ENCODE measurements around the gene PRDX1. TPM values are rescaled to one million over a fixed set of nuclear protein-coding genes. Genes with fewer than 3 reads are reported as not detected.

Gene PRDX1
- total and polyA plus RNA-seq, 2 of the 13 experiments (the other 11 are each of a cell fraction or from before 2014, with no cell fraction given), result 761 to 1,898 TPM

- peak; percentile 71 for TF ChIP-seq GATAD1 (CRISPR knock-in tag; IDR thresholded peaks at IDR 0.05)
- TF ChIP-seq ZSCAN31 (CRISPR knock-in tag; IDR thresholded peaks at IDR 0.05; ENCODE audit: low read depth), result peak; percentile 90
- TF ChIP-seq, protein P1, sequence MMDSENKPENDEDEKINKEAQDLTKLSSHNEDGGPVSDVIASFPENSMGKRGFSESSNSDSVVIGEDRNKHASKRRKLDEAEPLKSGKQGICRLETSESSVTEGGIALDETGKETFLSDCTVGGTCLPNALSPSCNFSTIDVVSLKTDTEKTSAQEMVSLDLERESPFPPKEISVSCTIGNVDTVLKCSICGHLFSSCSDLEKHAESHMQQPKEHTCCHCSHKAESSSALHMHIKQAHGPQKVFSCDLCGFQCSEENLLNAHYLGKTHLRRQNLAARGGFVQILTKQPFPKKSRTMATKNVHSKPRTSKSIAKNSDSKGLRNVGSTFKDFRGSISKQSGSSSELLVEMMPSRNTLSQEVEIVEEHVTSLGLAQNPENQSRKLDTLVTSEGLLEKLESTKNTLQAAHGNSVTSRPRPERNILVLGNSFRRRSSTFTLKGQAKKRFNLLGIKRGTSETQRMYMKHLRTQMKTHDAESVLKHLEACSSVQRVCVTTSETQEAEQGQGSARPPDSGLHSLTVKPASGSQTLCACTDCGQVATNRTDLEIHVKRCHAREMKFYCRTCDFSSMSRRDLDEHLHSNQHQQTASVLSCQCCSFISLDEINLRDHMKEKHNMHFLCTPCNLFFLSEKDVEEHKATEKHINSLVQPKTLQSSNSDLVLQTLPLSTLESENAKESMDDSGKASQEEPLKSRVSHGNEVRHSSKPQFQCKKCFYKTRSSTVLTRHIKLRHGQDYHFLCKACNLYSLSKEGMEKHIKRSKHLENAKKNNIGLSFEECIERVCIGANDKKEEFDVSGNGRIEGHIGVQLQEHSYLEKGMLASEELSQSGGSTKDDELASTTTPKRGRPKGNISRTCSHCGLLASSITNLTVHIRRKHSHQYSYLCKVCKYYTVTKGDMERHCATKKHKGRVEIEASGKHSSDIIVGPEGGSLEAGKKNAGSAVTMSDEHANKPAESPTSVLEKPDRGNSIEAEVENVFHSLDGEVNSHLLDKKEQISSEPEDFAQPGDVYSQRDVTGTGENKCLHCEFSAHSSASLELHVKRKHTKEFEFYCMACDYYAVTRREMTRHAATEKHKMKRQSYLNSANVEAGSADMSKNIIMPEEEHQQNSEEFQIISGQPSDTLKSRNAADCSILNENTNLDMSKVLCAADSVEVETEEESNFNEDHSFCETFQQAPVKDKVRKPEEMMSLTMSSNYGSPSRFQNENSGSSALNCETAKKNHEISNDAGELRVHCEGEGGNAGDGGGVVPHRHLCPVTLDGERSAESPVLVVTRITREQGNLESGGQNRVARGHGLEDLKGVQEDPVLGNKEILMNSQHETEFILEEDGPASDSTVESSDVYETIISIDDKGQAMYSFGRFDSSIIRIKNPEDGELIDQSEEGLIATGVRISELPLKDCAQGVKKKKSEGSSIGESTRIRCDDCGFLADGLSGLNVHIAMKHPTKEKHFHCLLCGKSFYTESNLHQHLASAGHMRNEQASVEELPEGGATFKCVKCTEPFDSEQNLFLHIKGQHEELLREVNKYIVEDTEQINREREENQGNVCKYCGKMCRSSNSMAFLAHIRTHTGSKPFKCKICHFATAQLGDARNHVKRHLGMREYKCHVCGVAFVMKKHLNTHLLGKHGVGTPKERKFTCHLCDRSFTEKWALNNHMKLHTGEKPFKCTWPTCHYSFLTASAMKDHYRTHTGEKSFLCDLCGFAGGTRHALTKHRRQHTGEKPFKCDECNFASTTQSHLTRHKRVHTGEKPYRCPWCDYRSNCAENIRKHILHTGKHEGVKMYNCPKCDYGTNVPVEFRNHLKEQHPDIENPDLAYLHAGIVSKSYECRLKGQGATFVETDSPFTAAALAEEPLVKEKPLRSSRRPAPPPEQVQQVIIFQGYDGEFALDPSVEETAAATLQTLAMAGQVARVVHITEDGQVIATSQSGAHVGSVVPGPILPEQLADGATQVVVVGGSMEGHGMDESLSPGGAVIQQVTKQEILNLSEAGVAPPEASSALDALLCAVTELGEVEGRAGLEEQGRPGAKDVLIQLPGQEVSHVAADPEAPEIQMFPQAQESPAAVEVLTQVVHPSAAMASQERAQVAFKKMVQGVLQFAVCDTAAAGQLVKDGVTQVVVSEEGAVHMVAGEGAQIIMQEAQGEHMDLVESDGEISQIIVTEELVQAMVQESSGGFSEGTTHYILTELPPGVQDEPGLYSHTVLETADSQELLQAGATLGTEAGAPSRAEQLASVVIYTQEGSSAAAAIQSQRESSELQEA (CRISPR knock-in tag; IDR thresholded peaks at IDR 0.05; ENCODE audit: not compliant biosample characterization), result no peak
- TF ChIP-seq HDAC2 (CRISPR knock-in tag; IDR thresholded peaks at IDR 0.05), result peak; percentile 29
- no peak for TF ChIP-seq ZBTB14 (CRISPR knock-in tag; IDR thresholded peaks at IDR 0.05)
- no peak for TF ChIP-seq ZNF674 (CRISPR knock-in tag; IDR thresholded peaks at IDR 0.05; ENCODE audit: low read depth)
- no peak for TF ChIP-seq IKZF4 (CRISPR knock-in tag; IDR thresholded peaks at IDR 0.05; ENCODE audit: borderline replicate concordance, low read depth, not compliant biosample characterization)
- 0 out of 2 replicates have a peak, but pooled peaks have one; percentile 60 for TF ChIP-seq MYNN (CRISPR knock-in tag; IDR thresholded peaks at IDR 0.05; ENCODE audit: low read depth)
- peak; percentile 84 for TF ChIP-seq RBFOX2 (IDR thresholded peaks at IDR 0.05; ENCODE audit: low read depth, low read length)
- 0 out of 2 replicates have a peak, but pooled peaks have one; percentile 36 for TF ChIP-seq ZSCAN22 (CRISPR knock-in tag; IDR thresholded peaks at IDR 0.05)
- TF ChIP-seq ZNF577 (CRISPR knock-in tag; IDR thresholded peaks at IDR 0.05; ENCODE audit: borderline replicate concordance, low read depth), result no peak
- TF ChIP-seq ZNF33B (CRISPR knock-in tag; IDR thresholded peaks at IDR 0.05), result no peak
- TF ChIP-seq HNRNPUL1 (IDR thresholded peaks at IDR 0.05; ENCODE audit: low read depth, low read length), result no peak
- no peak for TF ChIP-seq ZNF468 (CRISPR knock-in tag; IDR thresholded peaks at IDR 0.05)
- TF ChIP-seq ZMAT3 (CRISPR knock-in tag; conservative IDR thresholded peaks at IDR 0.05), result 0 out of 2 replicates have a peak, but pooled peaks have one; percentile 70
- no peak for TF ChIP-seq PLRG1 (conservative IDR thresholded peaks at IDR 0.05)
- no peak for TF ChIP-seq ZNF564 (CRISPR knock-in tag; IDR thresholded peaks at IDR 0.05)
- no peak for TF ChIP-seq RBAK (CRISPR knock-in tag; IDR thresholded peaks at IDR 0.05)
- no peak; the same call in 1 of the 2 replicates for TF ChIP-seq ZNF232 (CRISPR knock-in tag; IDR thresholded peaks at IDR 0.05; ENCODE audit: borderline replicate concordance)
- TF ChIP-seq ZNF768 (CRISPR knock-in tag; IDR thresholded peaks at IDR 0.05), result peak; percentile 62
- no peak for TF ChIP-seq ONECUT2 (CRISPR knock-in tag; IDR thresholded peaks at IDR 0.05)
- no peak for TF ChIP-seq POLR2AphosphoS2 (IDR thresholded peaks at IDR 0.05; ENCODE audit: low read depth, low read length)
These were observed 30.8 kb downstream of the PRDX1 start, which contains the start of gene TESK2 (continued) for GRCh38 chr1:45490626-45491486.

Measured in HepG2 (cell line).